CD4-positive, alpha-beta T cell treated with Interleukin-21 for 1 hour (primary cell): ENCODE results near the gene FUBP3.

Experiments used
- DNase-seq: peaks from one replicate; pipeline ENCODE4 v3.0.0-alpha.2; 2020

Gene FUBP3

DNA sequence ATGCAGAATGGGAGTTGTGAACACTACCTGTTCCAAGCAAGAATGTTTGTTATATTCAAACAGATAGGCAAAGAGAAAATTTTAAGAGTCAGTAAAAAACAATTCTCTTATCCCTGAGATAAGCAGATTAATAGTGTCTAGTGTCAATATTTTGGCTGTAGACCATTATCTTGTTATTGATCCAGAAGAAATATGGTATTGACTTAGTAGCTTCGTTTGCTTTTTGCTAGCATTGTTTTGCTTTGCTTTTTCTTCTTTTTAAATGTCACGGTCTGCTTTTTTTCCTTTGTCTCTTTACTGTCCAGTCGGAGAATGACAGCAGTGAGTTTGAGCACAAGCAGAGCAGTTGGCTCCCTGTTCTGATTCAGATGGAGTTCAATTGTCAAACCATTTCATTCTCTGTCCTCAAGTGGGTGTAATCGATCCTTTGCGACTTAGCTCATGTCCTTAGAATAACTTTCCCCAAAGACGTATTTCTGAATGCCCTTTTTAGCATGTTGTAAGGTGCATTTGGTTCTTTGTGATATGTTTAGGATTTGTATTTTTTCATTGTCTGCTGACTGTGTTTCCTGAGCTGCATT lies 29.3 kb downstream of the FUBP3 start:
- no peak for DNase-seq

GRCh38 chr9:130609163-130609562 lies 29.8 kb downstream of the FUBP3 start:
- DNase-seq: no peak

- DNase-seq: no peak
Measured at GRCh38 chr9:130610862-130611707, 31.7 kb downstream of the FUBP3 start.

DNA sequence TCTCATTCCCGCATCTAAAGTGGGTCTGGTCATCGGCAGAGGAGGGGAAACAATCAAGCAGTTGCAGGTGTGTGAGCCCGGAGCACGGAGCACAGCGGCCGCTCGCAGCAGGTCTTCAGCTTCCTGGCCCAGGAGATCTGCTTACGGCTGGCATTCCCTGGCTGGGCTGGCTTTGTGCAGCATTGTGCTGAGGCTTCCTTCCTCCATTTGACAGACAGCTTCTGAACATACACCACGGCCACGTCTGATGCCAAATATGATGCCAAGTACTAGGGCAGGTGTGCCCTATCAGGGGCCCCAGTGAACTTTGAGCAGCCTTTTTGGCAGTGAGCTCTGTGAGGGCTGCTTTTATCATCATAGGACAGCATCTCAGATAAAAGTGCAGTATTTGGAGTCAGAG lies 37.1 kb downstream of the FUBP3 start:
- DNase-seq: no peak

DNA sequence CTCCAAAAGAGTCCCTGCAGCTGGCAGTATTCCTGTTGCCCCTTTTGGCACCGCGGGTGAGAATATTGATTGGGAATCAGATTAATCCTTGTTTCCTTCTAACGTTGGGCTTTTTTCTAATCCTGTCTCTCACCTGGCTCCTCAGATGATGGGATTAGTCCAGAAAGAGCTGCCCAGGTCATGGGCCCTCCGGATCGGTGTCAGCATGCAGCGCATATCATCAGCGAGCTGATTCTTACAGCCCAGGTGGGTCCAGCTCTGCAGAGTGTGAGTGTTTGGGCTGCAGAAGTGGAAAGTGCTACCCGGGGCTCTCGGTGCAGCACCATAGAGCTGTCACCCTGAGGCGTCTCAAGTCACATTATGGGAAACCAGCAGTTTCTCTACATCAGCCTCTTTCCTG lies 44.1 kb downstream of the FUBP3 start:
- DNase-seq: no peak

DNA sequence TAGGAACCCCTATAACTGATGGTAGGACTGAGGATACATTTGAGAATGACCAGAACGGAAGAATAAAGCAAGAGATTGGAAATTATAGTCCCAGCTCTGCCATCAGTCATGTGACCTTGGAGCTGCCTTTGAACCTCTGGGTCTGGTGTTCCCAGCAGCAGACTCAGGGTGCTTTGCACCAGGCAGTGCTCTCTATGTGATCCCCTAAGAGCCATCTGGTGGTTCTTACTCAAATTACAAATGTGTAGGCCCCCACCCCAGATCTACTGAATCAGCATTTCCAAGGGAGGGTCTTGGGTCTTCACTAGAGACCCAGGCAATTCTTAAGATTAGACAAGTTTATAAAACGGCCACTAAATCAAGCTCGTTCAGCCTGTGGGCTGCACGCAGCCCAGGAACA lies 44.8 kb downstream of the FUBP3 start:
- DNase-seq: no peak

GRCh38 chr9:130626249-130626996 lies 47.0 kb downstream of the FUBP3 start:
- DNase-seq: no peak

DNA sequence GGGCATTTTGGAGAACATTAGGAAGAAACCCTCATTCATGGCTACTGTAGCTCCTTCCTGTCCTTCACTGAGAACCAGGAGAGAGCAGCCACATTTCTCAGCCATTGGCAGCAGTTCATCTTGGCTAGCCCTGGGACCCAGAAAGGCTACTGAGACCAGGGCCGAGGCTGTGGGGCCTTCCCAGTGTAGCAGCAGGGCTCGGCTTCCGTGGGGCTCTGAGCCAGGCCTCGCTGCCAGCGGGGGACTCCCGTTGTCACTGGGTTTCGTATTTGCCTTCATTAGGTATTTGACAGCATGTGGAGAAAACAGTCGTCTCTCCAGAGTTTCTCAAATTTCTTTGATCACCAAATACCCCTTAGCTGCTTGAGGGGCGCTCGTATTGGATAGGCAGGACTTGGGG lies 47.7 kb downstream of the FUBP3 start:
- no peak for DNase-seq

DNA sequence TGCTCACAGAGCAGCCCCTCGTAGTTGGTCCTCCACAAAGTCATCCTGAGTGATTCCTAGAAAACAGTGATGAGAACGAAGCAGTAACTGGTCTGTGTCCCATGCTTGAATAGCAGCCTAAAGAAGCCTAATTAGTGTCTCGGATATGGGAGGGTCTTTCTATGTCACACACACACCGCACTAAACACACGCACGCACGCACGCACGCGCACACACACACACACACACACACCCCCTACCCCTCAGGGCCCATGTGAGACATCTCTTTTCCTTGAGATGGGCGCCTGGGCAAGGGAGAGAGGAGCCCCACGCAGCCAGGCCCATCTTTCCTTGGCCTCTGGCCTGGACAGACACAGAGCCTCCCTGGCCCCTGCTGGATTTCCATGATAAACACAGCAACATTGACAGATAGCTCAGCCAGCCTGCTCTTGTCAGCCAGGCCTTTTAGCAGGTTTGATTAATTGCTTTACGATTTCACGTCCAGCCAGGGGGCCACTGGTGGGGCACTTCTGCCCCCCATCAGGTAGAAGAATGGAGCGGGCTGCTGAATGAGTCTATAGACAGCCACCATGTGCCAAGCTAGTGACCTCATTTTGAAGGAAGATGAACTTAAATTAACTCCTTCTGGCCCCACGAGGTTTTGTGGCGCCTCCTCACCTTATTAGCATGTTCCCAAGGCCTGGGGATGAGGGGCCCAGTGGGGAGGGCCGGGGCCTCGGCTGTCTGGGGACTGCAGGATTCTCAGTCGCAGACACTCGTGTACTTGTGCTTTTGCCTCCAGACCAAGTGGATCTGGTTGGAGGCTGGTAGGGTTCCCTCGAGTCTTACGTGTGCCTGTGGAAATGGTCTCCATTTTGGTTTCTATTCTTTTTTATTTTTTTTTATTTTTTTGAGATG lies 48.8 kb downstream of the FUBP3 start:
- no peak for DNase-seq

- DNase-seq: no peak
Measured at GRCh38 chr9:130629443-130630070, 50.2 kb downstream of the FUBP3 start.

GRCh38 chr9:130630071-130630450 lies 50.7 kb downstream of the FUBP3 start:
- no peak for DNase-seq

DNA sequence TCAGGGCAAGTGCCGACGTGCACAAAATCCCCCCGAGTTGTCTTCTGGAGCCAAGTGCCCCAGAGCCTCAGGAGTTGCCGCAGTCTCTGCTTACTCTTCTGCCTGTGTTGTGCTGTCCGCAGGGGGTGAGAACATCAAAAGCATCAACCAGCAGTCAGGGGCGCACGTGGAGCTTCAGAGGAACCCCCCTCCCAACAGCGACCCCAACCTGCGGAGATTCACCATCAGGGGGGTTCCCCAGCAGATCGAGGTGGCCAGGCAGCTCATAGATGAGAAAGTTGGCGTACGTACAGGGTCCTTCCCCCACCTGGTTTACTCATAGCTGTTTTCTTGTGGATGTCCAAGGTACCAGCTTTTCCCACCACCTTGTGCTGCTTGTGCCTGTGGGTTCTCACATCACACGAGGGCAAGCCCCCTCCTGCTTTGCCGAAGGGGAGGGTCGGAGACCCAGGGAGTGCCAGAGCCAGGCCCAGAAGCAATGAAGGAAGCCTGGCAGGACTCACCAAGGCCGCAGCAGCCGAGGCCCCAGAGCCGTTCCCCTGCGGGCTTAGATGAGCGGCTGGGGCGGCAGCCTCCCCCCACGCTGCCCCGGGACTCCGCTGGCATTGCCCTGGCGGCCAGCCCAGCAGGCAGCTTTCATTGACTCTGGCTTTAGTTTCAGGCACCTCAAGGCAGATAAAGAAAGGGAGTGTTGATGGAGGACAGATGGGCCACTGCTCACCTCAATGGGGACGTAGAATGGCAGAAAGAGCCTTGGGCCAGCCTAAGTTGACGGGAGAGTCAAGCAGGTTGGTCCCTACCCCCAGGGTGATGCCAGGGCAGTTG lies 51.3 kb downstream of the FUBP3 start:
- DNase-seq: no peak

DNA sequence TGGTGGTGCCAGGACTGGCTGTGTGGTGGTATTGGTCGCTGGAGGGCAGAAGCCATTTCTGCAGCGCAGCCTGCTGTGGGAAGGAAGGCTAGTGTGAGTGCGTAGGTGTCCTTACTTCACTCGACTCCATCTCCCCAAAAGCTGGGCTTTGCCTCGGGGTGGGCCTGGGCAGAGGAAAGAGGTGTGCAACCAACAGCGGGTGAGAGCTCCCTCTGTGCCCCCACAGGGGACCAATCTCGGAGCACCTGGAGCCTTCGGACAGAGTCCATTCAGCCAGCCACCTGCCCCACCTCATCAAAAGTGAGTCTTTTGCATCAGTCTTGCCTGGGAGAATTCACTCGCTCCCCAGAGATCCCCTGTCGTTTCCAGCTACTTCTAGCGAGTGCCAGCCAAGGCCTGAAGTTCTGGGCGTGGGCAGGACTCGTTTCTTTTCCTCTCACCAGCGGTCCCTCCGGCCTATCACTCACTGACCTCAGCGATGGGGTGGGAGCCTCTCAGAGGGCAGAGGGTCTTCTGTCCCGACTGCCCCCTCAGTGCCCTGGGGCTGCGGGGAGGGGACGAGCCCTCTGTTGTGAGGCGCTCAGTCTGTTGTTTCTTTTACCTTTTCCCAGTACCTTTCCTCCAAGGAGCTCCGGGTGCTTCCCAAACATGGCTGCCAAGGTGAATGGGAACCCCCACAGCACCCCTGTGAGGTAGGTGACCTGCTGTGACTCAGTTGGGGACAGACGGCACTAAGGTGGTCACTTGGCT lies 52.1 kb downstream of the FUBP3 start:
- no peak for DNase-seq

GRCh38 chr9:130632081-130632710 lies 52.8 kb downstream of the FUBP3 start:
- DNase-seq: no peak

- no peak for DNase-seq
Measured at GRCh38 chr9:130632841-130633240, 53.5 kb downstream of the FUBP3 start.

DNA sequence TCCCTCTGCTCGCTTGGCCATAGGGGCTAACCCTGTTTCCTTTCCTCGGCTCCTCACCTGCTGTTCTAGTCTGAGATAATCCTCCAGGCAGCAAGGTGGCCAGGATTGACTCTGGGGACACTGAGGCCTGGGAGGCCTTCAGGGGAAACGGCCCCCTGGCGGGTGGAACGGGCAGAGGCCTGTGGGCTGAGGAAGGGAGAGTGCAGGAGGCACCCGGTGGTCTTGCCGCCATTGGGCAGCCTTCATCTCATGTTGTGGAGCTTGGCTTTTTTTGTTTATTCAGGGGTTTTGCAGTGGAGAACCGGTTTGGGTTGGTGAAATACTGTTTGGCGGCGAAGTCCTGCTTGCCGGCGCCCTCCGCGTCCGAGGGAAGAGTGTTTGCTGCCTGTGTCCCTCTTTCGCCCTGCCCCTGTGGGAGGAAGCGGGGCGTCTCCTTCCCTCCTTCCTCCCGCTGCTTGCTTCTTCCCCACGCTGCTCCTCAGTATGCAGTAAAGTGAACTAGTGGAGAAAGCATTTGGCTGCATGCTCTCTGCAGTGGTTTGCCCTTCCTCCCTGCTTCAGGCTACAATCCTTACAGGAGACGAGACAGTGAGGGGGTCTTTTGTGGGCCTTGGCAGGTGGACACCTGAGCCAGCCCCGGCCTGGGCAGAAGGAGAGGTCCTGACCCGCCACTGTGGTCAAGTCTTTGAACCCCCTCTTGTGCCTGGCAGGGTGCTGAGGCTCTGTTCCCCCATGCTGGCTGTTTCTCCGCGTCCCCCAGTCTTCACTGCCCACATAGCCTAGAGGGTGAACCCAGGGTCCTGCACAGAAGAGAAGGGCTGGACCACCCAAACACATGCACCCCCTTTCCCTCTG lies 54.2 kb downstream of the FUBP3 start:
- no peak for DNase-seq

DNA sequence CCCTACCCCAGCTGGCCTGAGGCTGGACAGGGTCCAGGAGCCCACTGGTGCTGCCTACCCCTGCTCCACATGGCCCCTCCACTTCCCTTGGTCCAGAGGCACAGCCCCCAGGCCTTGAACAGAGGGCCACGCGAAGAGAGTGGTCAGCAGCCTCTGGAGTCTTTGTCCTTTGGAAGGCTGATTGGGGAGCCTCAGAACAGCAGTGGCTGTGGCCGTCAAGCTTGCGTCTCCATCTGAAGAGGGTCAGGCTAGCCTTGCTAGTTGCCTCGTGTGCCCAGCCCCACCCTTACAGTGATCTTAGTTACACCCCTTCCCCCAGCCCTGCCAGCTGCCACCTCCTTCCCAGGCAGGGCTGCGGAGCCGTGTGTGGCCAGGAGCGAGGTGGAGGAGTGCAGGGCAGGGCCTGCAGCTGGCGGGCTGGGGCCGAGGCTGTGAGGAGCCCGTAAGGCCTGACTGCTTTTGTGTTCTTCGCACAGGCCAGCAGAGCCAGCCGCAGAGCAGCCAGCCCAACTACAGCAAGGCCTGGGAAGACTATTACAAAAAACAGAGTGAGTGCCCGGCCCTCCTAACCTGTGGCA lies 54.9 kb downstream of the FUBP3 start:
- no peak for DNase-seq

DNA sequence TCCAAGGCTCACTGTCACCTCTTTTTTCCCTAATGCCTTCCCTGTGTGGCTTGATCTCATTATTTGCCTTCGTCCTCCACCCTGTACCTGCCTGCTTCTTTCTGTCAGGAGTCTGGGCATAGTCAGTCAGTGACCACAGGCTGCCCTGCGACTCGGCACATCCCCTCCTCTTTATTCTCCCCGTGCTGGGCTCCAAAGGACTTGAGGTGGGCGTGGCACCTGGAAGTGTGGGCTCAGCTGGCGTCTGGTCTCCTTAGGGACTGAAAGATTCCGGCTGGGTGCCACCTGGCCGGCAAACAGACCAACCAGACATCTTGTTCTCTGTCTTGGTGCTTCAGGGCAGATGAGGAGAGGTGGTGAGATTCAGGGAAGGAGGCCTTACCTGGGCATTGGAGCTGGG lies 55.4 kb downstream of the FUBP3 start:
- DNase-seq: no peak

- no peak for DNase-seq
Measured at GRCh38 chr9:130635306-130635705, 55.9 kb downstream of the FUBP3 start.
